Skeletal muscle satellite cell (primary cell): Measurements from ENCODE around the gene GLCCI1.

Experiments used
- H3K27me3 ChIP-seq: 2 replicates; pipeline ENCODE4 v1.7.0; 2013; ENCODE audit warnings: low read length; ENCODE audit not compliant: control insufficient read depth, insufficient read depth
- H3K36me3 ChIP-seq: 2 replicates; pipeline ENCODE4 v1.7.0; 2013; ENCODE audit warnings: mild to moderate bottlenecking, control low read depth, low read length; ENCODE audit not compliant: insufficient read depth
- H3K4me1 ChIP-seq: 2 replicates; pipeline ENCODE4 v1.7.0; 2013; ENCODE audit warnings: low read length; ENCODE audit not compliant: control insufficient read depth, insufficient read depth
- H3K4me2 ChIP-seq: 2 replicates; pipeline ENCODE4 v1.7.0; 2013; ENCODE audit warnings: mild to moderate bottlenecking, low read length
- H3K4me3 ChIP-seq: 2 replicates; pipeline ENCODE4 v1.7.0; 2013; ENCODE audit warnings: low read length
- H3K9ac ChIP-seq: 2 replicates; pipeline ENCODE4 v1.7.0; 2013; ENCODE audit warnings: mild to moderate bottlenecking, low read depth, low read length, moderate library complexity
- H3K9me3 ChIP-seq: replicated peaks from 2 replicates; pipeline ENCODE4 v1.7.0; 2013; ENCODE audit warnings: mild to moderate bottlenecking, control low read depth, low read length

Gene GLCCI1

GRCh38 chr7:8128449-8129317 is 160.1 kb downstream of the GLCCI1 start:
- Histone ChIP-seq H3K9ac (no peak overlapping the region), H3K4me2 (no peak overlapping the region), H3K4me3 (no peak overlapping the region), H3K27me3 (no peaks in the 10 kb centered on the region), H3K9me3 (no peaks in the 10 kb centered on the region), H3K4me1 (no peaks in the 10 kb centered on the region), H3K36me3 (no peaks in the 10 kb centered on the region)

GRCh38 chr7:8129318-8129659 is 160.7 kb downstream of the GLCCI1 start:
- Histone ChIP-seq H3K27me3 (no peaks in the 10 kb centered on the region), H3K4me3 (no peak overlapping the region), H3K9me3 (no peaks in the 10 kb centered on the region), H3K36me3 (no peaks in the 10 kb centered on the region), H3K9ac (no peak overlapping the region), H3K4me1 (no peaks in the 10 kb centered on the region), H3K4me2 (no peak overlapping the region)

- no peaks in the 10 kb centered on the region for H3K36me3 ChIP-seq
- no peaks in the 10 kb centered on the region for H3K9me3 ChIP-seq
- H3K4me3 ChIP-seq: no peak overlapping the region
- H3K27me3 ChIP-seq: no peaks in the 10 kb centered on the region
- no peak overlapping the region for H3K4me2 ChIP-seq
- no peak overlapping the region for H3K9ac ChIP-seq
- no peaks in the 10 kb centered on the region for H3K4me1 ChIP-seq
Observed at GRCh38 chr7:8130663-8131062, 162.1 kb downstream of the GLCCI1 start.

- H3K9ac ChIP-seq: no peak overlapping the region
- H3K4me3 ChIP-seq: no peak overlapping the region
- no peaks in the 10 kb centered on the region for H3K27me3 ChIP-seq
- no peak overlapping the region for H3K4me2 ChIP-seq
- H3K9me3 ChIP-seq: no peaks in the 10 kb centered on the region
- H3K36me3 ChIP-seq: no peaks in the 10 kb centered on the region
- no peaks in the 10 kb centered on the region for H3K4me1 ChIP-seq
Observed at GRCh38 chr7:8131694-8132605, 163.4 kb downstream of the GLCCI1 start.

GRCh38 chr7:8133188-8133848 is 164.7 kb downstream of the GLCCI1 start:
- Histone ChIP-seq H3K27me3 (no peaks in the 10 kb centered on the region), H3K9me3 (no peaks in the 10 kb centered on the region), H3K36me3 (no peaks in the 10 kb centered on the region), H3K4me3 (no peak overlapping the region), H3K4me2 (no peak overlapping the region), H3K4me1 (no peaks in the 10 kb centered on the region), H3K9ac (no peak overlapping the region)

GRCh38 chr7:8134089-8134733 is 165.6 kb downstream of the GLCCI1 start:
- Histone ChIP-seq H3K4me2 (no peak overlapping the region), H3K36me3 (no peaks in the 10 kb centered on the region), H3K9ac (no peak overlapping the region), H3K4me1 (no peaks in the 10 kb centered on the region), H3K4me3 (no peak overlapping the region), H3K27me3 (no peaks in the 10 kb centered on the region), H3K9me3 (no peaks in the 10 kb centered on the region)

GRCh38 chr7:8135417-8135816 is 166.8 kb downstream of the GLCCI1 start:
- Histone ChIP-seq H3K4me2 (no peak overlapping the region), H3K4me1 (no peaks in the 10 kb centered on the region), H3K9me3 (no peaks in the 10 kb centered on the region)

GRCh38 chr7:8136051-8136730 is 167.6 kb downstream of the GLCCI1 start:
- no peaks in the 10 kb centered on the region for H3K4me1 ChIP-seq
- no peaks in the 10 kb centered on the region for H3K9me3 ChIP-seq
- no peak overlapping the region for H3K9ac ChIP-seq
- no peaks in the 10 kb centered on the region for H3K36me3 ChIP-seq
- H3K27me3 ChIP-seq: no peaks in the 10 kb centered on the region
- H3K4me2 ChIP-seq: no peak overlapping the region
- no peak overlapping the region for H3K4me3 ChIP-seq

More at GRCh38 chr7:8135417-8135816, 166.8 kb downstream of the GLCCI1 start:
- Histone ChIP-seq H3K36me3 (no peaks in the 10 kb centered on the region), H3K4me3 (no peak overlapping the region), H3K27me3 (no peaks in the 10 kb centered on the region), H3K9ac (no peak overlapping the region)
